ENCODE measurements around the gene GPN1.
"Not testable (repeated sequence)": the region's sequence is repeated elsewhere in the genome, so short reads cannot be mapped to it uniquely, and the experiment has no call there.

Gene GPN1

DNA sequence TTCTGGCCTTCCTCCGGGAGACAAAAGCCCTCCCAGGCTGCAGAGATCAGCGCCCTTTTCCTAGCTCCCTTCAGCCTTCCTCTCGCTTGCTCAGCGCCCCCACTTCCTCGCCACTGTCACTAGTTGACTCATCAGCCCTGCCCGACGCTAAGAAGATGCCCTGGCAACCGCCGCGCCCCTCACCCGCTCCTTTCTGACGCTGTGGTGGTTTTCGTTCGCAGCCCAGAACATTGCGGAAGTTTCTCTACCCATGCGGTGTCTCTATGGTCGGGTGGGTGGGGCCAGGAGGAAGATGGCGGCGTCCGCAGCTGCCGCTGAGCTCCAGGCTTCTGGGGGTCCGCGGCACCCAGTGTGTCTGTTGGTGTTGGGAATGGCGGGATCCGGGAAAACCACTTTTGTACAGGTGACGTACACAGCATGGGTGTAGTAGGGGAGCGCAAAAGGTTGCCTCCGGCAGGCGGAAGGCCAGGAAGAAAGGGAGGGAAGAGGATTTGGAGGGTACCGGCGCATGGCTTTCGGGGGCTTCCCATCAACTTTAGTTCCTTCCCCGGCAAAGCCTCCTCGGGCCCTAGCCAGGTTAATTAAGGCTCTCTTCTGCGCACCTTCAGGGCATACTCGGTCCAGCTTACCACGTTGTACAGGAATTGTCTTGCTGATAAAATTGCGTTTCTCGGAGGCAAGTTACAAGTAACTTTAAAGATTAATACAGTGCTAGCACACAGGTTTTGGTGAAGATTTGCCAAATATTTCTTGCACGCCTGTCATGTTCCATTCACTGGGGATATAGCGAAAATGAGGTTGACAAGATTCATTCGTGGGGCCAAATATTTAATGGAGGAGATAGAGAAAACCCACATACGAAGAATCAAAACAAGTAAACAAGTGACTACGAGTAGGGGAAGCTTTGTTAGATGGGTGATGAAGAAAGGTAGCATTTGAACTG is at the start of gene GPN1, which contains the start of gene CCDC121:
TSS of gene GPN1 (plus strand) at position 284 of the 943 bp plus-strand sequence. CDS start at position 293, 9 bp downstream.
TSS of gene CCDC121 (minus strand) at position 246 of the 943 bp plus-strand sequence. CDS start 1,213 bp downstream, outside the sequence.
- DNase-seq: peak; percentile 92

GRCh38 chr2:27581417-27582128 is 47.3 kb upstream of the GPN1 start:
- DNase-seq: no peak

DNA sequence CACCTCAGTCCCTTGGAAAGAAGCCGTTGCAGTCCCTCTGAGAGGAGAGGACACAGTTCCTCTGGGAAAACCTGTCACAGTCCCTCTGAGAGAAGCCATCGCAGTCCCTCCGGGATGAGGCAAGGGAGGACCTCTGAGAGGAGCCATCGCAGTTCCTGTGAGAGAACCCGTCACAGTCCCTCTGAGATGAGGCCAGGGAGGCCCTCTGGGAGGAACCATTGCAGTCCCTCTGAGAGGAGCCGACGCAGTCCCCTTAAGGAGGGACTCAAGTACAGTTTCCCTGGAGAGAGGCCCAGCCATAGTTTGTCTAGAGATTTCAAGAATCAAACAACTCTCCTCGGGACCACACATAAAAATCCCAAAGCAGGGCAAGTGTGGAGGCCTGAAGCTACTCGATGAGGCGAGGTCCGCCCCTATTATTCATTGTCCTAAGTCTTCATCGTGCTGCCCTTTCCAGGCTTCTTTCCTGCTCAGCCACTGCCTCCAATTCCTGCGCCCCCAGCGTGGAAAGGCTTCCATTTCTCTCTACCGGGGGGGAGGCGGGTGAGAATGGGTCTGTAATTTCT is 46.6 kb upstream of the GPN1 start:
- no peak for DNase-seq

DNA sequence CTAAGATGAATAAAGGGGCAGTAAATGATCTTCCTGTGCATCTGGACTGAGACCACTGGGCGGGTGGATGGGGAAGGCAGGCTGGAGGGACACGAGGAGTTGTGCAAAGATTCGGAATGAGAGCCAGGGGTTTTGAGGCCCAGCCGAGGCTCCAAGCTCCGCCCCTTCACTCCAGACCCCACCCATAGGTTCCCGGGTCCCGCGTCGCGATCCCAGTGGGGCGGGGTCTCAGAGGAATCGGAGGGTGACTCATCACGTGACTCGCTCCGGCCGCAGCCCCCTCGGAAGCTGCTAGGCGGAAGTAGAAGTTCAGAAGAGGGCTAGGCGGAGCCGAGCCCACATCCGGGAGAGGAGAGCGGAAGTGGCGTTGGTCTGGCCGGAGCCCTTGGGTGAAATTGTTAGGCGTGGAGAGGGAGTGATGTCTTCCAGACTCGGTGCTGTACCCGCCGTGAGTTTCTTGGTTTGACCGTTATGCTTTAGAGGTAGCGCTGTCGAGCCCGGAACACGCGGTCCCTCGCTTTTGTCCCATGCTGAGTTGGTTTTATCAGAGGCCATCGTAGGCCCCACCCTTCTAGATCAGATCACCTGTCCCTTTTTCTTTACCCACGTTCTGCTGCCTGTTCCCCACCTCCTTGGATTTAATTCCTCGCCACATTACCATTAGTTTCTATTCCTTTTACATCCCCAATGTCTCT is 46.0 kb upstream of the GPN1 start, which contains the start of gene ZNF512:
TSS of gene ZNF512 (plus strand) at position 348 of the 695 bp plus-strand sequence. CDS start at position 419, 71 bp downstream.
- DNase-seq: peak; percentile 92

DNA sequence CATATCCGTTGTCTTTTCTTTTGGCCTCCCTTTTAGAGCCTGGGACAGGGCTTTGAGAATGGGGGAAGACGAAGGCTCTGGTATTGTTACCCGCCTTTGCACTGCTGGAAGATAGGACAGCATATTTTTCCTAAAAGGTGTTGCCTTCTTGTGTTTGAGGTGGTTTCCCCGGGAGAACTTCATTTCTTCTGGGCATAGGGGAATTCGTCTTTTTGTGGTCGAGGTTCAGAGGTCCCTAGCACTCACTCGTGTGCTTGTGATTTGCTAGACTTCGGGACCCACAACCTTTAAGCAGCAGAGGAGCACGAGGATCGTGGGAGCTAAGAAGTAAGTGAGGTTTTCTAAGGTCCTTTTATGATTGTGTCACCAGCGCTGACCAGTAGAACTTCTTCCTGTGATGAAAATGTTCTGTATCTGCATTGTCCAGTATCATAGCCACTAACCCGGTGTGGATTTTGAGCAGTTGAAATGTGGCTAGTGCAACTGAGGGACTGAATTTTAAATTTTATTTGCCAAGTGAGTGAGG is 45.4 kb upstream of the GPN1 start:
- no peak for DNase-seq

DNA sequence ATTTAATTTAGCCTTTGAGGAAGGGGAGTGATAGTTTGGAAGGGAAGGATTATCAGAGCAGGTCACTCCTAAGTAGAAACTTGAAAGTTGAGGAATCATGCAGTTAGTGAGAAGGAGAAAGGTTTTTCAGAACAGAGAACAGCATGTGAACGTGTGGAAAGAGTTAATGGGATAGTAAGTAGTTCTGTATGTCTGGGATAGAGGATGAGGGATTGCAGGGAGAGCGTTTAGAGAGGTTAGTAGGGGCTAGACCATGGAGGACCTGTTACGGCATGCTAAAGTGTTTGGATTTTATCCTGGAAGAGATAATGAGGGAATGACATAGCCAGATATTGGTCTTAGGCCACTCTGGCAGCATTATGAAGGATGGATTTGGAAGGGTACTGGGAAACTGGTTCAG is 44.3 kb upstream of the GPN1 start:
- DNase-seq: no peak

DNA sequence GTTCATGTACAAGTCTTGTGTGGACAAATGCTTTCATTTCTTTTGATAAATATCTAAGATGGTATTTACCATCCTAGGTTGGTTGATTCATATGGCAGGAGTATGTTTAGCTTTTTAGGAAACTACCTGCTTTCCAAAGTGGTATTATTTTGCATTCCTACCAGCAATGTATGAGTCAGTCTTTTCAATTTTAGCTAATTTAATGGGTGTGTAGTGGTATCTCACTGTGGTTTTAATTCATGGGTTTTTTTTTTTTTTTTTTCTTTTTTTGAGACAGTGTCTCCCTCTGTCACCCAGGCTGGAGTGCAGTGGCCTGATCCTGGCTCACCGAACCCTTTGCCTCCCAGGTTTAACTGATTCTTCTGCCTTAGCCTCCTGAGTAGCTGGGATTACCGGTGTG is 41.8 kb upstream of the GPN1 start:
- no peak for DNase-seq

DNA sequence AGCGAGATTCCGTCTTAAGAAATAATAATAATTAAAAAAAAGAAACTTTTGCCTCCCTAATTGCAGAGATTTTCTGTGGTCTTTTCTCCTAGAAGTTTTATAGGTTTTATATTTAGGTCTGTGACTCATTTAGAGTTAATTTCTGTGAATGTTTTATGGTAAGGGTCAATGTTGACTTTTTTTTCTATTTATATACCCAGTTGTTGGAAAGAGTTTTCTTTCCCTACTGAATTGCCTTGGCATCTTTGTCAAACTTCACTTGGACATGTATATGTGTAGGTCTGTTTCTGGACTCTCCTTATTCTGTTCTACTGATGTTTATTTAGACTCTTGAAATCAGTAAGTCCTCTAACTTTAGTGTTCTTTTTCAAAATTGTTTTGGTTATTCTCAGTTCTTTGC is 40.5 kb upstream of the GPN1 start:
- no peak for DNase-seq

- DNase-seq: no peak
Measured at GRCh38 chr2:27591745-27592144, 37.1 kb upstream of the GPN1 start.

DNA sequence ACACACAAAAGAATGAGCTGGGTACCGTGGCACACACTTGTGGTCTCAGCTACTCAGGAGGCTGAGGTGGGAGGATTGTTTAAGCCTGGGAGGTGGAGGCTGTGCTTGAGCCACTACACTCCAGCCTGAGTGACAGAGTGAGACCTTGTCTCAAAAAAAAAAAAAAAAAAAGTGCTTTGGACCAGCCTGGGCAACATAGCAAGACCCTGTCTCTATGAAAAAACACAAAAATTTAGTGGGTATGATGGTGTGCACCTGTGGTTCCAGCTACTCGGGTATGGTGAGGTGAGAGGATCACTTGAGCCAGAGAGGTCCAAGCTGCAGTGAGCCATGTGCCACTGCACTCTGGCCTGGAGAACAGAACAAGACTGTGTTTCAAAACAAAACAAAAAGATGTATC is 35.6 kb upstream of the GPN1 start:
- DNase-seq: no peak

DNA sequence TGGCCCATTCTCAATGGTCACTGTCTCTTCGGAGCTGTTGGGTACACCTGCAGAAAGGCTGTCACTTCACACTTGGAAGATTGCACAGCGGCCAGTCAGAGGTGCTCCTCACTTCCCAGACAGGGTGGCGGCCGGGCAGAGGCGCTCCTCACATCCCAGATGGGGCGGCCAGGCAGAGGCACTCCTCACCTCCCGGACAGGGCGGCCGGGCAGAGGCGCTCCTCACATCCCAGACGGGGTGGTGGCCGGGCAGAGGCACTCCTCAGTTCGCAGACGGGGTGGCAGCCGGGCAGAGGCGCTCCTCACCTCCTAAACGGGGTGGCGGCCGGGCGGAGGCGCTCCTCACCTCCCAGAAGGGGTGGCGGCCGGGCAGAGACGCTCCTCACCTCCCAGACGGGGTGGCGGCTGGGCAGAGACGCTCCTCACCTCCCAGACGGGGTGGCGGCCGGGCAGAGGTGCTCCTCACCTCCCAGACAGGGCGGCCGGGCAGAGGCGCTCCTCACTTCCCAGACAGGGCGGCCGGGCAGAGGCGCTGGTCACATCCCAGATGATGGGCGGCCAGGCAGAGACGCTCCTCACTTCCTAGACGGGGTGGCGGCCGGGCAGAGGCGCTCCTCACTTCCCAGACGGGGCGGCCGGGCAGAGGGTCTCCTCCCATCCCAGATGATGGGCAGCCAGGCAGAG is 34.7 kb upstream of the GPN1 start:
- DNase-seq: not testable (repeated sequence)

DNA sequence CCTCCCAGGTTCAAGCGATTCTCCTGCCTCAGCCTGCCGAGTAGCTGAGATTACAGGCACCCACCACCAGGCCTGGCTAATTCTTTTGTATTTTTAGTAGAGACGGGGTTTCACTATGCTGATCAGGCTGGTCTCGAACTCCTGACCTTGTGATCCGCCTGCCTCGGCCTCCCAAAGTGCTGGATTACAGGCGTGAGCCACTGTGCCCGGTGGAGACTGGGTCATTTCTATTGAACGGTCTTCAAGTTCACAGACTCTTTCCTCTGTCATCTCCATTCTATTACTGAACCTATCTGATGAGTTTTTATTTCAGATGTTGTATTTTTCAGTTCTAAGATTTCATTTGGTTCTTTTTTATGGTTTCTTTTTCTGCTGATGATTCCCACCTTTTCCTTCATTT is 33.4 kb upstream of the GPN1 start:
- DNase-seq: not testable (repeated sequence)

DNA sequence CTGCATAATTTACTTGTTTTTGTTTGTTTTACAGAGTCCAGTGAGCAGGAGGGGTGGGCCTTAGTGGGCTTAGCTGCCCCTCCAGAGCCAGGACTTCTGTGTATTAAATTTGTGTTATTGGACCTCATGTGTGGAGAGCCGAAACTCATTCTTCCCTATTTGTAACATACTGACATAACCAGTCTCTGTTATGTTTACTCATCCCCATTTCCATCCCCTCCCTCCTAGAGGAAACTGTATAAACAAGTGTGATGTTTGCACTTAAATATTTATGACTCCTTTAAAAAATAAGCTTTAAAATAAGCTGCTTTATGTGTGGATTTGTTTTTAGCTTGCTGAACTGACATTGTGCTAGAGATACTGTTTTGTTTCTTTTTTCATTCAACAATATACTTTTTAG is 32.2 kb upstream of the GPN1 start:
- no peak for DNase-seq

- no peak for DNase-seq
Measured at GRCh38 chr2:27606611-27607010, 22.2 kb upstream of the GPN1 start.

DNA sequence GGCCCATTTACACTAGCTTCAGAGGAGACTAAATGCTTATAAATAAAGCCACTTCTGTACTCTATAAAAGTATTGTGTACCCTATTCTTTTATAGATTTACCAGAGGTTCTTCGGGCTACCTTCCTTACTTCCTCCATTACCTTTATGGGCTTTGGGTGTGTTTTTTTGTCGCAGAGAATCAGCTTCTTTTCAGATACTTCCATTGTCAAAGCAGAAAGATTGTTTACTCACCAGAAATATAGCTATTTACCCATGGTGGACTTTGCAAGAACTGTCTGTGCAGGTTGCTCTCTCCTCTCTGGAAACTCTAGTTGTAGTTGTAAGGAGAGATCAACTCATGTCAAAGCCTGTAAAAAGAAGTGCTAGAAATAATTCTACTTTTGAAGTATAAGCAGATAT is 14.9 kb upstream of the GPN1 start:
- no peak for DNase-seq

DNA sequence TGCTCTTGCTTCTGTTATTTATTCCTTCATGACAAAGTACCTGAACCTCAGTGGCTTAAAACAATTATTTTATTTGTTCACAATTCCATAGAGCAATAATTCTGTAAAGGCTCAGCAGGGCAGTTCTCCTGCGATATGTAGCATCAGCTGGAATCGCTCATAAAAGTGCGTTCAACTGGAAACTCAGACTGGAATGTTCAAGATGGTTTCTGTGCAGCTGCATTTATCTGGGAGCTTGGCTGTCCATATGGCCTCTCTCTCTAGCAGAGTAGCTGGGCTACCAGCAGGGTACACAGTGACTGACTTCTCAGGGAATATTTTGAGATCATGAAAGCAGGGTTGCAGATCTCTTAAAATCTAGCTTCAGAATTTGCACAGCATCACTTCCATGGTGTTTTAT is 13.5 kb upstream of the GPN1 start:
- DNase-seq: no peak

DNA sequence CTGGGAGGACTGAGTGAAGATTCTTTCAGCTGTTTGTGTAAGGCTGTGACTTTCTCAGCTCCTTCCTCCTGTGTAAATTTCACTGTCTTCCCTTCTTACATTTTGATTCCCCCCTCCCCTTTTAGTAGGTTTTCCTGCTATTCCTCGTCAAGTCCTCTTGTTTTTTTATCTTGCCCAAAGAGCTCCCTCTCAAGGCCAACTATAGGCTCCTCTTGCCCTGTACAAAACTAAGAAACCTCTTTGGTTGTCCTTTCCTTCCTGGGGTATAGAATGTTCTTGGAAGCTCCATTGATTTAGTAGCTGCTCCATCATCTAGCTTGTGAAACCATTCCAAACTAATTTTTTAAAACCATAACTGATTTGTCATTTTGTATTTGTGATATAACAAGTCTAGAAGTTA is 7.3 kb upstream of the GPN1 start:
- no peak for DNase-seq

GRCh38 chr2:27622921-27623384 is 5.9 kb upstream of the GPN1 start:
- no peak for DNase-seq

GRCh38 chr2:27624943-27625342 is 3.9 kb upstream of the GPN1 start:
- DNase-seq: no peak

DNA sequence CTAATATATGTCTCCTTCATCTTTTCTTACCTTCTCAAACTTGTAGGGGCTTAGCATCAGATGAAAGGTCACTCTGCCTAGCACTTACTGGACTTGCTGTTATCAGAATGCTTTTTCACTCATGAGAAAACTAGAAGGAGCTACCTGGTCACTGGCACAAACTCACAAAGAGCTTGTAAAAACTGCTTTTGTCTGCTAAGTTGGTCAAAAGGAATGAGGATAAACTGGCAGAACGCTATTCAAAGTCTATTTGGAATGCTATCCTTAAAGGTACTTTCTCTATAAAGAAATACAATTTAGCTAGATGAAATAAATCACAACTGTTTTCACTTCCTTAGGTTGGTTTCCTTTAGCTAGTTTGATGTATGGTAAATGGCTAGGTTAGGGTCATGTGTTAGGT is 2.5 kb upstream of the GPN1 start:
- DNase-seq: not testable (repeated sequence)

DNA sequence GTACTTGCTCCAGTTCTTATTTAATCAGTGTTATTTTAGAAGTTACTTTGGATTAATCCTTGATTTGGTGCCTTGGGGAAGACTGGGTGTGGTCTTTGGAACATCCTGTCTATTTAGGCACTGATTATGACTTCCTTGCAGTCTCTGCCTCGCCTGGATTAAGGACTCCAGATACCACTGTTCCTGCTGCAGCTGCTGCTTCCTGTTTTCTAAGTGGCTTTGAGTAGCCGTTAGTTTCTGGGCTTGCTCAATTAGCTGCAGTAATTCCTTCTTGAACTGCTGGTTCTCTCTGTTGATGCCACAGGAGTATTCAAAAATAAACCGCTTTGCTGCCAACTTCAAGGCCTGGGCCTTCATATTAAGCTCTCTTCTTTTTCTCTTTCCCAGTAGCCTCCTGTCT is 1.9 kb upstream of the GPN1 start:
- DNase-seq: not testable (repeated sequence)
